NCI-H2171 (cell line): ENCODE results near the gene PPIF.
"Not testable (repeated sequence)": the region's sequence is repeated elsewhere in the genome, so short reads cannot be mapped to it uniquely, and the experiment has no call there.

Source experiments
- DNase-seq: peaks from one replicate; lab custom pipeline; 2025; lab: John Stamatoyannopoulos, UW

Gene PPIF

DNA sequence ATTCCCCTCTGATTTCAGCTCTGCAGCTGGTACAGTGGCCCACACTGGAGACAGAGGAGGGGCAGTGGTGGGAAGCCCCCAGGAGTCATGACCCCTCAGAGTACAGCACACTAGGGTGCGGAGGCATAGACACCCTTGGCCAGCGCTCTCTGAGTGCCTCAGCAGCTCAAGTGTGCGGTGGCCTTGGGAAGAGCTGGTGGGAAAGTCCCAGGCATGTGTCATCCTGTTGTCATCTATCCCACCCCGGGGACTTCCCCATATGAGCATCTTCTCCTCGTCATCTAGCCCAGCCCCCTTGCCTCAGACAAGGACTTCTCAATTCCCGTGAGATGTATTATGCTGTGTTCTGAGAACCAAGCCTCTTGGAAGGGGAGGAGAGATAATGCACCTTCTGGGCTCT is 15.6 kb upstream of the PPIF start:
- DNase-seq = peak; percentile 55

DNA sequence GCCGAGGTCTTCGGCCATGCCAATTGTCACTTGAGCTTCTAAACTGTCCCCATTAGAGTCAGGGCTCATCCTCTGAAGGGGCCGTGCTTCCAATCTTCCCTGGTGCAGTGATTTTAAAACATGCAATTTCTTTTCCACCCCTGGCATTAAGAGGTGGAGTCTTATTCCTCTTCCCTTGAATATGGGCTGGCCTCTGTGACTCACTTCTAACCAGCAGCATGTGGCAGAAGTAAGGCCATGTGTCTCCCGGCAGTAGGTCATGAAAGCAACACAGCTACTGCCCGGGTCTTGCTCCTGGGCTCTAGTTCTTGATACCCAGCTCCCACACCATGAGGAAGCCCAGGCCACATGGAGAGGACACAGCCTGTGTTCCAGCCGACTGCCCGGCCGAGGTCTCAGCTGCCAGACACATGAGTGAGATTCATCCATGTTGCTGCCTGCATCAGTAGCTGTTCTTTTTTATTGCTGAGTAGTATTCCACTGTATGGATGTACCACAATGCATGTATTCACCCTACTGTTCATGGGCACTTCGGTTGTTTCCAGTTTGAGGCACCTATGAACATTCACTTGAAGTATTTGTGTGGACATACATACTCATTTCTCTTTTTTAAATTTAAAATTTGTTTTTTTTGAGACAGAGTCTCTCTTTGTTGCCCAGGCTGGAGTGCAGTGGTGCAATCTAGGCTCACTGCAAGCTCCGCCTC is 14.5 kb upstream of the PPIF start:
- not testable (repeated sequence) for DNase-seq

DNA sequence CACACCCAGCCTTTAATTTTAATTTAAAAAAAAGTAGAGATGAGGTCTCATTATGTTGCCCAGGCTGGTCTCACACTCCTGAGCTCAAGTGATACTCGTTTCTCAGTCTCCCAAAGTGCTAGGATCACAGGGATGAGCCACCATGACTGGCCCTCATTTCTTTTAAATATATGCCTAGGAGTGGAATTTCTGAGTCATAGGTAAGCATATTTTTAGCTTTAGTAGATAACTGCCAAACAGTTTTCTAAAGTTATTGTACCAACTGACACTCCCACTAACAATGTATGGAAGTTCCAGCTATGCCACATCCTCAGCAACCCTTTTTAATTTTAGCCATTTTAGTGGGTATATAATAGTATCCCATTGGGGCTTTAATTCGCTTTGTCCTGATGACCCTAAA is 13.8 kb upstream of the PPIF start:
- DNase-seq = no peak

DNA sequence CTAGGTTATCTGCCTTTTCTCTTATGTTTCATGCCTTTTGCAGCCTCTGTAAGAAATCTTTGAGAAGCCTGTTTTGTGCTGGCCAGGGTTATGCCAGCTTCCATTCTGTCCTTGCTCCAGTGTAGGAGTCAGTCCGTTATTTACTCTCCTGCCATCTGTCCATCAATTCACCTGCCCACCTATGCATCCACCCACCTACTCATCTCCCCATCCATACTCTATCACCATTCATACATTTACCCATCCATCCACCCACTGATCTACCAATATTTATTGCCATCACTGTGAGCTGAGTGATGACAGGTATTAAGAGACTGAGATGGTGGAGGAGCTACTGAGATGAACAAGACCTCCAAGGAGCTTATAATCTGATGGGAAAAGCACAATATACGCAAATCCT is 12.7 kb upstream of the PPIF start:
- no peak for DNase-seq

DNA sequence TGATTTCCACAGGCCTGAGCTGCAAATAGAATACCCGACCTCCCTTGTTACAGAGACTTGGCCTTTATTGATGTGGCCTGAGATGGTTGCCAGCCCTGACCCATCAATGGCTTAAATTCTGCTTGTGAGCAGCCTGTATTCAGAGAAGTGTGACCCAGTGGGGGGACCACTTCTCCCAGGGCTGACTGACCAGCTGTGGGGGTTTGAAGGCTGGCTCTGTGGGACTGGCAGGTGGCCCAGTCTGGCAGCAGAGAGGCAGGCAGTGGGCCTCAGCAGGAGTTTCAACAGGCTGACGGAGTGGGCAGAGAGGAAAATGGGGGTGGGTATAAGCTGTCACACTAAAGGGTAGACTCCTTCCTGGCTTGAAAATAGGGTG is 12.2 kb upstream of the PPIF start:
- no peak for DNase-seq

DNA sequence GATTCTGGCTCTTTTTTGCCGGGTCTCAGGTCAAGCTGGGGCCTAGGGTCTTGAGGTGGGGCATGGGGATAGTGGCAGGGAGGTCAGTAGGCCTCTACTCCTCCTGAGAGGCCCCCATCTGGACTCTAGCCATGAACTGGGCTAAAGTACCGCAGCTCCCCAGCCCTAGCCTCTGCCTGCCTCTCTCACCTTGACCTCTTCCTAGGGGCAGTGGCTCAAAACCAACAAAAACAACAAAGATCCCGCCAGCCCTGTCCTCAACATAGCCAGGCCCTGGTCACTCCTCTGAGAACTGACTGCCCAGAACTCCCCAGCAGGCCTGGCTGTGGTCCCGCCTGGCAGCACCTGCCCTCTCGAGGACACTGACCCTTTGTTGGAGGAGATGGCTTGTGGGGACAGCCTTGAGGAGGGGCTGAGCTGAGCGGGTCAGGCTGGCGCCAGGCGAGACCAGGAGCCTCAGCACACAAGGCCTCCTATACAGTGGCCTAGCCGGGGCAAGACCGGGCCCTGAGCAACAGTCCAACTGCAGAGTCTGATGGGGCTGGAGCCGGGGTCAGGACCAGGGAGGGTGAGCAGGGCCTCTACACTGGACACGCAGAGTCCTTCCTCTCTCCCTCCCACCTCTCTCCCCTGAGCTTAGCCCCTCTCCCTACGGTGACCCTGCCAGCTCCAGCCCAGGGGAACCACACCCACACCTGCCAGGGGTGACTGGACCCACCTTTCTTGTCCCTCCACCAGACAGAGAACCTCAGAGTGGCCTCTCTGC is 11.6 kb upstream of the PPIF start:
- DNase-seq = no peak

DNA sequence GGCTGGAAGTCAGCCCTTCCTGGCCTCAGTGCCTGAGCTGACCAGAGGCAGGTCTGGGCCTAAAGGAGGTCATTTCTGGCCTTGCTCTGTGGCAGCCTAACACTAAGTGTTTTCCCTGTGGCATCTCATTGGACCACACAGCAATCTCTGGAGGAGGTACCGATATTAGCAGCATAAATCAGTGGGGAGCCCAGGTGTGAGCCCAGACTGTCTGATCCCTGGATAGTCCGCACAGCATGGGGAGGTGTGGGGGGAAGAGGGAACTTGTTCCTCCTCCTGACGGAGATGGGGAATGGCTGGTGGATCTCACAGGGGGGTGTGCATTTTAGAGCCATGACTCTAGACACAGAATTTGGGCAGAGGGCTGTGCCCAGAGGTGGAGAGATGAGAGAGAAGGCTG is 11.0 kb upstream of the PPIF start:
- DNase-seq = no peak

DNA sequence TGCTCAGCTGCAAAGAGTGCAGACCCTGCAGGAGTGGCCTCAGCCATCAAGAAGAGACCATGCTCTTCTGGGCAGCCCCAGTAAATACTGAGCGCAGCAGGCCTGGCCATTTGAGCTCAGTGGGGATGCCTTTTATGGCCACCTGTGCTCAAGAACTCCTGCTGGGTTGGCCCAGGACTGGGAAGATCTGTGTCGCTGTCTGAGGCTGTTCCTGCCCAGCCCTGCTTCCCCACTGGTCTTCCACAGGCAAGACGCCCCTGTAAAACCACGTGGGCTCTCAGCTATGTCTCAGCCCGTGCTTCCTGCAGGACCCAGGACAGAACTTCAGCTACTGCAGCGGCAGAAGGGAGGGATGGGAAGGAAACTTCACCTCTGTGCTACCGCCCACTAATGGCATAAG is 10.5 kb upstream of the PPIF start:
- DNase-seq = no peak

DNA sequence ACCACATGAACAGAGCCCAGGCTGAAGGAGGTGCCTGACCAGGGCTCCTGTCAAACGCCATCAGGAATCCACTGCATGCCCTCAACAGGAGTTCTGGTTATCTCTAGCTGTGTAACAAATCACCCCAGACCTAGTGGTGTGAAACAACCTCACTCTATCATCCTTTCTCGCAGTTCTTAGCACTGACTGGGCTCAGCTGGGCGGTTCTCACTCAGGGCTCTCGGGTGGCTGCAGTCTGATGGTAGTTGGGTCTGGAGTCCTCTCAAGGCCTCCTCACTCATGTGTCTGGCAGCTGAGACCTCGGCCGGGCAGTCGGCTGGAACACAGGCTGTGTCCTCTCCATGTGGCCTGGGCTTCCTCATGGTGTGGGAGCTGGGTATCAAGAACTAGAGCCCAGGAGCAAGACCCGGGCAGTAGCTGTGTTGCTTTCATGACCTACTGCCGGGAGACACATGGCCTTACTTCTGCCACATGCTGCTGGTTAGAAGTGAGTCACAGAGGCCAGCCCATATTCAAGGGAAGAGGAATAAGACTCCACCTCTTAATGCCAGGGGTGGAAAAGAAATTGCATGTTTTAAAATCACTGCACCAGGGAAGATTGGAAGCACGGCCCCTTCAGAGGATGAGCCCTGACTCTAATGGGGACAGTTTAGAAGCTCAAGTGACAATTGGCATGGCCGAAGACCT is 9.3 kb upstream of the PPIF start:
- DNase-seq = not testable (repeated sequence)

DNA sequence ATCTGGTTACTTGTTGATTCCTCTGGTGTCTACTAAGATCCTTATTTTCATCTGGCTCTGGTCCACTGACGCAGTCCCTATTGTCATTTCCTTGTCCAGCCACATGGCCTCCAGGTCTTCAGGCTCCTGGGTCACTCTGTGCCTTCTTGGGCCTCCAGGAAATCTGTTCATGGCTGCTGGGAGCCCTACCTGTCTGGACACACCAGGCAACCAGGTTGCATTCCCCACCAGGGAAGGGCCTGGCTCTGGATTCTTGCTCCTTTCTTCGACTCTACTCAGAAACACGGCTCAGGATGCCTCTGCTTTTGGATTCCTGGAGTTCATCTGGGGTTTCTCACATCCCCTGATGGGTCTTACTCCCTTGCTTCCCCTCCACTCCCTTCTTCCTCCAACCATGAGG is 8.0 kb upstream of the PPIF start:
- DNase-seq = no peak

DNA sequence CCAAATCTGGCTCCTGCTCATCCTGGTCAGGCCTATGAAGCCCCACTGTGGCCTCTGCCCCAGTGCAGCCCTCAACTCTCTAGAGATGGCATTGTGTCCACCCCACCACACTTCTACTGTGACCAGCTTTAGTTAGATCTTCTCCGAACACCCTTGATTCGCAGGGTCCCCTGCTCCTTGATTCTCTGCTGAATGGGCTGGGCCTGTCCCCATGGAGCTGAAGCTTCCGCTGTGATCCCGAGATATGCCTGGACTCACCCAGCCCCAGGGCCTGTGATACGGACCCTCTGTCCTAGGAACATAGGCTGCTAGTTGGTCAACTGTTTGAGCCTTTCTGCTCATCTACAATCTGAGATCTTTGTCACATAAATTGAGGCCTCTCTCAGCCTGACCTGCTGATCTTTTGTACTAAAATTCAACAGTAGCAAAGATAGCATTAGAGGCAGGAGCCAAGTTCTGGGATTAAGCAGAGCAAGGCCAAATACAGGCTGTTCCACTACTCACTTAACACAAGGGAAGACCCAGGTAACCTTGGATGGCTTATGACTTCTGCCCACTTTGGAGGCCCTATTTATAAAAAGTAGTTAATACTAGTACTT is 6.5 kb upstream of the PPIF start:
- no peak for DNase-seq

DNA sequence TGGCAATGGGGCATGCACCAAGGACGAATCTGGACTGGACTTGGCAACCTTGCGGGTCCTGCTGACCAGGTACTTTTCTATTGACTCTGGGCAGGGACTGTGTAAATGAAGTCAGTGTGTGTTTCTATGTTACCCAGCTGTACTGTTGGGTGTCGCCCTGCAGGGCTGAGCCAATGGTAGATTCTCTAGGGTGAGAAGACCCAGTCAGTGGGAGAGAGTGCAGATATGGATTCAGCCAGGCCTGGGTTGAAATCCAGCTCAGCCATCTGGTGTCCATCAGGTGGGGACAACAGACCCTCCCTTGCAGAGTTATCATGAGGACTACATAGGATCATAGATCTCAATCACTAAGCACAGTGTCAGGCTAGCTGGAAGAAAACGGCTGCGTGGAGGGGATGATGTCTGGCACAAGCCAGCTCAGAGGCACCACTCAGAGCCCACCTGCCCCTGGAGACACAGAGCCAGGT is 4.9 kb upstream of the PPIF start:
- DNase-seq = no peak

DNA sequence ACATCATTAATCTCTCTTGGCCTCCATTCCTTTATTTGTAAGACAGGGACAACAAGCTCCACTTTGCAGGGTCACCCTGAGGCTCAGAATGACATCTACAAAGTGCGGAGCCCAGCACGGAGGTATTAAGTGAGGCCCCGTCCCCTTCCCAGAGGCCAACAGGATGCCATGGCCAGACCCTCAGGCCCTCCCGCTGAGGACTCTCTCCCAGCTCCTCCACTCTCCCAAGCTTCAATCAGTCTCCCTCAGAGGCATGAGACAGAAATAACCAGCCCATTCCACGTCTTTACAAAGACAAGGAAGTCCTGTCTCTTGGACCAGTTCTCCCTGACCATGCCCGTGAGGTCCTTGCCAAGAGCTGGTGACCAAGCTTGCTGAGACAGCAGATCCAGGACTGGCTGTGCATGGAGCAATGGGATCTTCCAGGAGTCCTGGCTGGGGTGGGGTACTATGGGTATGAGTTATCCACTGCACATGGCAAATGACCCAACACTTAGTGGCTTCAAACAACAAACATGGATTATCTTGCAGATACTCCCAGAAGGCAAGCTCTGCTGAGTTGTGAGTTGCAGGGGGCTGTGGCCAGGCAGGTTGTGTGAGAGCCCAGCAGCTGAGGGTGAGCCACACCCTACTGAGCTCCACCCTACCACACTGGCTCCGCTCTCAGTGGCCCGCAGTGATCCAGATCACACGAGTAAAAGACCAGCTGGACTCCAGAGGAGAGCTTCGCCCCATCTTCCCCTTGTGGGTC is 4.3 kb upstream of the PPIF start:
- DNase-seq = no peak

DNA sequence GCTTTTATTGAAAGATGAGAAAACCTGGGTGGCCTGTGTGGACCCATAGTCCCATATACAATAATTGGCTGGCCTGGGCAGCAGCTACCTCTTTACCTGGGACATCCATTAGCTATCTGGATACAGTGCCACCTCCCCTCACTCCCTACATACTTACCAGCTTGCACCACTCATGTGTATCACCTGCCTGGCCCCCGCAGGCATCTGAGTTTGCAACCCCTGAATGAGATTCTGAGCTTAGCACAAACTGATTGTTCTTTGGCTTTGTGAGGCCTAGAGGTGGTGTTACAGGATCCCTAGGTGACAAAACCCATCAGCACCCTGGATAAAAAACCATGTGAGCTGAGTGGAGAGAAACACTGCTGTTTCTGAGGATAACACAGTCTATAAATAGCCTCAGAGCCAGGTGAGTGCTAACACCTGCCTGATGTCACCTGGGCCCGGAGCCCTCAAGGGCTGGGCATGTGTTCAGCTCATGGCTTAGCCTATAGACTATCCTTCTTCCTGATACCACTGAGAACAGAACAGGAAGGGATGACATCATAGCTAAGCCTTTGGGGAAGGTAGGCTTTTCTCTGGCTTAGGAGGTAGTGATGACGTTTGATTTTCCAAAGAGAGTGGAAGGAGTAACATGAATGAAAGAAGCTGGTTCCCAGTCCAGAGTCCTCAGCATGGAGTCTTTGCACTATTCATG is 2.6 kb upstream of the PPIF start:
- DNase-seq = peak; percentile 1

DNA sequence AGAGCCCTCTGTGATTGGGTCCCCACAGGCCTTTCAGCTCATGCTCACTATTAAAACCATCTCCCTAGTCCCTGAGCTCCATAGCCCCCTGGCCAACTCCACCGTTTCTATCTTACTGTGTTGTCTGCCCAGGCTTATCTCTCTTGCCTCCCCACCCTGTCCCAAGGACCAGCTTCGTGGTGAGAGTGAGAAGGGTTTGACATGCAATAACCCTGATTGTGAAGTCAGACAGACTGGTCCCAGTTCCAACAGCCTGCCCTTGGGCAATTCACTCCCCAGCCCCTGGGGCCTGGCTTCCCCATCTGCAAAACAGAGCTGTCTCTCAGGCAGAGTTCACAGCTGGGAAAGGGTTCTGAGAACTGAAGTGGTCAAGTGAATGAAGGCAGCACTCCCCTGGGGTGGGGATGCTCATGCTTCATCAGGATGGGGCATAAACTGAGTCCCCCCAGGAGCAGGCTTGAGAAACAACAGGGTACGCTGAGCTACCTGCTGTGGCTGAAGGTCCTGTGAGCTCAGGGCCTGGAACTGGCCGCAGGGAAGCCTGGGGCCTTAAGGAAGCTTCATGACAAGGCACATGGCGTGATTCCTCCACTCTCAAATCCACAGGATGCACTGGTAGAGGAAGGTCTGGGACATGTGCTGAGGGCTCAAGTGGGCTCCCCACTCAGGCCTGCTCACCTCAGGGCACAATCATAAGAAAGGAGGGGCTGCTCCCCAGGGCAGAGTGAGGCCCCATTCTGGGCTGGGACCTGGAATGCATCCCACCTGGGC is 1.8 kb upstream of the PPIF start:
- no peak for DNase-seq

DNA sequence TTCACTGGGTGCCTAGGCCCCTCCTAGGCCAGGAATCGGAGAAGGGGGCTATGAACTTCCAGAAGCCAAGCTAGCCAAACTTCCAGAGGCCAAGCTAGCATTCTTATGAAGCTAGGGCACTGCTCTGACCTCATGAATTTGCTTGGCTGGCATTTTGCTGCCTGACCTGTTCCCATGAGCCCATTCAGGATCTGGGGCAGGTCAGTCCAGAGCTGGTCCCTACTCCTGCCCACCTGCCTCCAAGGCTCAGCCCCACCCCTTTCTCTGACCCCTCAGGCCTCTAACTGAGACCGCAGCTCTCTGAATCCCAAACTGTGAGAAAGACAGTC is 1.3 kb upstream of the PPIF start:
- DNase-seq = no peak

DNA sequence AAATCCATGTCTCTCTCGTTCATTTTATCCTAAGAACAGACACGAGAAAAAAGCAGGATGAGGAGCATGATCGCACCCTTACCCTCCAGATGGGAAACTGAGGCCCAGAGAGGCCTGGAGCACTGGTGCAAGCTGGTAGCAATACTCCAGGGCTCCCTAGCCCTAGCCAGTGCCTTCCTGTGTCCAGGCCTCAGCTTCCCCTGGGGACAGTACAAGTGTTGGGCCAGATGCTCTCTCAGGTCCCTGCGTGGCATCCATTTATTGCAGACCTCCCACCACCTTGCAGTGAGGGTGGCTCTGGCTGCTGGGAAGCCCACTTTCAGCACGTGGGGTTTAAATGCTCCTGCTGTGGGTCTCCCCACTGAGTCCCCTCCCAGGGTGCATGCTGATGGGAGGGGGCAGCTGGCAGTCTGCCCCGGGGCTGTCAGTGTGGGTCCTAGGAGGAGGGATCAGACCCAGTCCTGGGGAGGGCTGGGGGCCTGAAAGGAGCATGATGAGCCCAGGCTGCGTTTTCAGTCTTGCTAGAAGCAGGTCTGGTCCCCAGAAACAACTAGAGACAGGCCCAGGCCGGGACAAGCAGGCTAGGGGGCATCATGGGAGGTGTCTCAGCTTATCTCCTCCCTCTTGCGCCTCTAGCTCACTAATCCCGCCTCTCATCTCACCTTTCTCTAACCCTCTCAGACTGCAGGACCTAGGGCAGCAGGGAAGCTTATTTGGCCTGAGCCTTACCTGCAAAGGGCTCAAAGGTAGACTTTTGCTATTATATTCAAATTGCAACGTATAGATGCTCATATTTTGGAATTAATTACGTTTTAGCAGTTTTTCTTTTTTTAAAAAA is 662 bp upstream of the PPIF start:
- no peak for DNase-seq

DNA sequence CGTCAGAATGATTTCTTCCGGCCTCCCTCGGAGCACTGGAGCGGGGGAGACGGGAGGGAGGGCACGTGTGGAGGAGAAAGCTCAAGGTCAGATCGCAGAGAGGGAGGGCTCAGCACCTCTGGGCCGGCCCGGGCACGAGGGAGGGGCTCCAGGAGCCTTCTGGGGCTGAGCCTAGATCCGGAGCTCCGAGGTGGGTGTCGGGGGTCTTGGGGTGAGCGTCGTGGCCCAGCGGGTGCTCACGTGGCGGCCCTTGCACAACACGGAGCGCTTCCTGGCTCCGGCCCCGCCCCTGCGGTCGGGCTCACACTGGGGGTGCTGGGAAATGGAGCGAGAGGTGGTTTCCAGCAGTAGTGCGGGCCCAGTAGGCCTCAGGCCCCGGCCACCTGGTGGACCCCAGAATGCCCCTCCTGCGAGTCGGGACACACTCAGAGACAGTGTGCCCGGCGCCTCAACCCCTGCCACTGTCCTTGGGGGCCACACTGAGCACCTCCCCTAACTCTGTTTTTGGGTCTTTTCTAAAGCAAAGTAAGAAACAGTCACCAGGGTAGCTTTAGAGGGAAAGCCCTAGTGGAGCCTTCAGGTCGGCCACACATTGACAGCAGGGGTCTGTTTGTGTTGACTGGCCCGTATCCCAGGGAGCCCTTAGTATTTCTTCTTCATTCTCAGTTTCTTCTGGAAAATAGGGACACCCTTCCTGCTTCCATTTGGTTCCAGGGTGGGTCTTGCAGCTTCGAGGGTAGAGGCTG is 798 bp downstream of the PPIF start:
- no peak for DNase-seq

DNA sequence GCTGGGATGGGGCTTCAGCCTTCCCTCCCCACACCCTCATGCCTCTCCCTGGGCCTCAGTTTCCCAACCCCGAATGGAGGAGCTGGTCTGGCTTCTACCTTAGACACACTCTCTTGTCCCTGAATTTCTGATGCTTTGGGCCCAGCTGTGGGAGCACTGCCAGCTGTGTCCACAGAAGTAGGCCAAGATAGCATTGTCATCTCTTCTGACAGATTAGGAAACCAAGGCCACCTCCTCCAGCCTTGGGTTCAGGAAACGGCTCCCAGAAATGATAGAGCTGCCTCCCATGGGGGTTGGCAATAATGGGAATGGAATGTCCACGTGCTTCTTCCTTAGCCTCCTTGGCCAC is 1.3 kb downstream of the PPIF start:
- no peak for DNase-seq
